GM21381 (cell line): ENCODE measurements around the gene AADACL4.

ENCODE experiments used
- ATAC-seq: cut with Tn5 transposase; IDR thresholded peaks from one replicate; pipeline ENCODE4 v1.9.1; 2021; ENCODE audit warnings: mild to moderate bottlenecking, moderate library complexity; ENCODE audit not compliant: unreplicated experiment

Gene AADACL4

DNA sequence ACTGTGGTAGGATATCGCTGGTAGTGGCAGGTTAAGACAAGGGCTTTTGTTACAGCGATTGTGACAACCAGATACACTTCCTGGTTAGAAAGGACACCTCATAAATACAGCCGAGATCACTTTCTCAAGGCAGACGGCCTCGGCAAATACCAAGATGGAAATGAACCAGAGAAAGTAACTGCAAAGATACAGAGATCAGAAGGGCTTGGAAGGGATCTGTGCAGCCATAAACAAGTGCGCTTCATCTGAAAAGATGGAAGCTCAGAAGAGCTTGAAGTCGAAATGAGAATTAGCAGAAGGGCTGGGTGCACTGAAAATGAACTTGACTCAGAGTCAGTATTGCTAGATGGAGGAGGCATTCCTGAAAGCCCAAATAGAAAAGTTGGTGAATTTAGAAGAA is 32.9 kb upstream of the AADACL4 start:
- ATAC-seq: no peak

DNA sequence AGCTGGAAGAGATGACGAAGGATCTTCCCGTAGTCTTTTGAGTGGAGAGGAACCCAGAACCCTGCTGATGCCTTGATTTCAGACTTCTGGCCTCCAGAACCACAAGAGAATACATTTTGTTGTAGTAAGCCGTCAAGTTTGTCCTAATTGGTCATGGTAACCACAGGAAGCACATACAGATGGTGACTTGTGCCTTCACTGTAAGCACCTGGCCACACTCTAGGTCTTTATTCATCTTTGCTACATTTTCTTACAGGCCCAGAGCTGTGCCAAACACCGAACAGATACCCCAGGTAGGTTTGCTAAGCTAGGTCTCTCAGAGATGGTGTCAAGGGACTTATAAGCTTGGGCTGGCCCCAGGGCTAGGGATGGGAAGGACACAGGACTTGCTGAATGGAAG is 30.7 kb upstream of the AADACL4 start:
- ATAC-seq: no peak

DNA sequence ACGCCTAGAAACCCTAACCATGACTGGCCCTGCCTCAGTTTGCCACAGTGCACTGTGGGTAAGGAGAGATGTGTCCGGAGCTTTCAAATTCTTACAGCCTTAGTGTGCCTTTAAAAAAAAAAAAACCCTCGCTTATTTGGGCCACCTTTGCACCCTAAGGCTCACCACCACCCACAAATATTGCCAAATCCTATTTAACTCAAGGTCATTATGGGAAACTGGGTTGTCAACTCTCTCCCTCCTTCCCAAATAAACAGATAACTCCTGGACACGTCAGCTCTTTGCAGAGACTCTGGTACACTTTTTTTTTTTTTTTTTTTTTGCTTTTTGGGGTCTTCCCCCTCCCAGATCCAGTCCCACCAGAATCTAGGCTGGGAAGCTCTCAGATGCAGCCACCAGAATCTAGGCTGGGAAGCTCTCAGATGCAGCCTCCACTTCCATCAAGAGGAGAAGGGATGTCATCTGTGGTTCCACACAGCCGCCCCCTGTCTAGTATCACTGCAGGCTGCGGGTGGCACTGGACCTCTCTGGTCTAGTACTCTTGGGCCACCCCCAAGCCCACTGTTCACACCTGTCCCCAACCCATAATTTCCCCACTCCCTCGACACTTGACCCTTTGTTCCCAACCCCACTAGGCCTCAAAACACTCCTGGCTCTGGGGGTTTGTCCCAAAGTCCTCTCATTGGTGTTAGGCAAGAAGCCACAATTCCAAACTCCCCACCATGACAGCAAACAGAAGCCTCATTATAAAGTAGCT is 29.3 kb upstream of the AADACL4 start:
- no peak for ATAC-seq

DNA sequence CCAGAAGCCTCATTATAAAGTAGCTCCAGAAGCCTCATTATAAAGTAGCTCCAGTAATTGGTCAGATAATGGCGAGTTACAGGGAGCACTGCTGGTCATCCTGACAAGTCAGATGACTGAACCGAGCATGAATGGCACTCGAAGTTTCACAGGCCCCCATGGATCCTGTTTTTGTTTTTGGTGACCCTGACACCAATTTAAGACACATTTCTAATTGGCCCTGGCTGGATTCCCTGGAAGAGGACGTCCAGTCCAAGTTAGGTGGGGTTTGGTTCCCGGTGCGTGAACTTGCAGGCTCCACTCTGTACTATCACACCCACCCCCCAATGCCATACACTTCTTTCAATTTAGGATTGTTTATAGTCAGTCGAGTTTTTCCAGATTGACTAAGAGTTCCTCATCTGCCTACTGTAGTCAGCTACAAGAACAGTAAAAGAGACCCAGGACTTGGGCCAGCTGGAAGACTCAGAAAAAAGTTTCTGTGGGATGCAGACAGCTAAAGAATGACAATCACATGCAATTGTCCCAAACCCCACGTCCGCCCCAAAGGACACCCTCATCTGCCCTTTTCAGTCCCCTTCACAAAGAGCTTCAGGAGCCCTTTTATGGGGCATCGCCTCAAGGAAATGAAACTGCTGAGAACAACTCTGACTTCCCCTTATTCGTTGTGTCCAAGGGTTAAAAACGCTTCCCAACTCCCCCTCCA is 28.6 kb upstream of the AADACL4 start:
- ATAC-seq: no peak

DNA sequence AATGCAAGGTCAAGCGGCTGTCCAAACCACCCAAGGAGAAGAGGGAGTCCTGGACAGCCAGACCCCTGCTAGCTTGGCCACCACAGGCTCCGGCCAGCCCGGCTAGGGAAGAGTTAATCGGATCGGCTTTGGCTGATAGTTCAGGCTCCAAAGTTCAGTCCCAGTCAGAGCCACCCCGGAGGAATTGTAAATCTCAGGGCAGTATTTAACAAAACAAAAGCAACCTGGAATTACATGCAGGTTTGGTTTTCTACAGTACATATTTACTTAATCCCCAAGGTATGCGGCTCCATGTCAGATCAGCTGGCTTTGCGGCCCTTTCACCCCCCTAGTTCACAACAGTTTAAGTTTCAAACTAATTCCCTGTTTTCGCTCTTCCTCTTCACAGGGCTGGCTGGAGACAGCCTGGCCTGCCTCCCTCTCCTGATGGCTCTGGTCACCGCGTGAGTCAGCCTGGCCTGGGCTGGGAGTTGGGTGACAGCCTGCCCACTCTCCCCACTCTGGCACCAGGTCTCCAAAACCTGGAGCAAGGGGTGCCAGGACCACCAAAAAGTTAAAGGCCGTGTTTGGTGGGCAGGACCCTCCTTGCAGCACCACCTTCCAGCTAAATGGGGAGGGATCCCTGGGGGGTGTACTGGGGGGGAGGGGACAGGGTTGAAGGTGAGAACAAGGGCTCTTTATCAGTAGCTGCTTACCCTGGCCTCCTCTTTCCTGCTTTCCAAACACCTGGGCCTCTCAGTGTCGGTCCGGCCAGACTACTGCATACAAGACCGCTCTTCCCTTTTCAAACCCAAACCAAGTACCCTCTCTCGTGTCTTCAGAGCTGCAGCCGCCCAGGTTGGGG is 27.8 kb upstream of the AADACL4 start:
- ATAC-seq: no peak

DNA sequence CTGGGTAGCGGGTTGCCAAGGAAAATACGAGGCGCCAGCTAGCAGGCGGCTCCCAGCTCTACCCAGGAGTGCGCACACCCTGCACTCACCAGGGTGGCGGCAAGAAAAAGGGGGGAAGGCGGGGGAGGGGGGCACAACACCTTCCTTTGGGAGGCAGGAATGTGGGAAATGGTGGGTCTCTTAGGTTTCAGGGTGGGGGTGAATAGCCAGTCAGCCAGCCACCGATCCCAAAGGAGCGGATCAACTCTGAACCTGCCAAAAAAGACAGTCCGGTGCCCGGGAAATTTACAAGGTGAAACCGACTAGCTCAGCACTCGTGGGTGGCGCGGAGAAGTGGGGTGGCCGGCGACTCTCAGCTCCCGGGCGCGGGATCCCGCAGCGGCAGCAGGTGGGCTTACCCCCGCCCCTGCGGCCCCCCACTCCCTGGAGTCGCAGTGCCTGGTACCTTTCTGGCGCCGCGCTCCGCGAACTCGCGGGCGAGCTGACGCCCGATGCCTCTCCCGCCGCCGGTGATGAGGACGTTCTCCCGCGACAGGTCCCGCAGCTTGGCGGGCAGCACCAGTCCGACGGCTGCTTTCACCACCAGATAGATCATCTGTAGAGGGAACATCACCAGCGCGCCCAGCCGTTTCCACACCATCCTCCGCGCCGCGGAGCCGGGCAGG is 27.0 kb upstream of the AADACL4 start:
- no peak for ATAC-seq

DNA sequence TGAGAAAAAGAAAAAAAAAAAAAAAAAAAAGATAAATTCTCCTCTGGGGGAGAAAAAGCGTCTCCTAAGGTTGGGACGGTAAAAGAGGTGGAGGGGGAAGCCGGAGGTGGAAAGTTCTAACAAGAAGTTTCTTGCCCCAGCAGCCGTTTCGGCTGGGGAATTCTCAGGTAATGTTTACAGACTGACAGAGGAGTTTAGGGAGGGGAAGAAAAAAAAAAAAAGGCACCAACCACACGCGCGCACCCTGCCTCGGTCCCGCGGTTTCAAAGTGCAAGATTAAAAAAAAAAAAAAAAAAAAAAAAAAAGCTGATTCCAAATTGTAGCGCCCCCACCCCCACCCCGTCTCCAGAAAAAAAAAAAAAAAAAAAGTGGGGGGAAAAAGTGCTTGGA is 26.4 kb upstream of the AADACL4 start:
- no peak for ATAC-seq

DNA sequence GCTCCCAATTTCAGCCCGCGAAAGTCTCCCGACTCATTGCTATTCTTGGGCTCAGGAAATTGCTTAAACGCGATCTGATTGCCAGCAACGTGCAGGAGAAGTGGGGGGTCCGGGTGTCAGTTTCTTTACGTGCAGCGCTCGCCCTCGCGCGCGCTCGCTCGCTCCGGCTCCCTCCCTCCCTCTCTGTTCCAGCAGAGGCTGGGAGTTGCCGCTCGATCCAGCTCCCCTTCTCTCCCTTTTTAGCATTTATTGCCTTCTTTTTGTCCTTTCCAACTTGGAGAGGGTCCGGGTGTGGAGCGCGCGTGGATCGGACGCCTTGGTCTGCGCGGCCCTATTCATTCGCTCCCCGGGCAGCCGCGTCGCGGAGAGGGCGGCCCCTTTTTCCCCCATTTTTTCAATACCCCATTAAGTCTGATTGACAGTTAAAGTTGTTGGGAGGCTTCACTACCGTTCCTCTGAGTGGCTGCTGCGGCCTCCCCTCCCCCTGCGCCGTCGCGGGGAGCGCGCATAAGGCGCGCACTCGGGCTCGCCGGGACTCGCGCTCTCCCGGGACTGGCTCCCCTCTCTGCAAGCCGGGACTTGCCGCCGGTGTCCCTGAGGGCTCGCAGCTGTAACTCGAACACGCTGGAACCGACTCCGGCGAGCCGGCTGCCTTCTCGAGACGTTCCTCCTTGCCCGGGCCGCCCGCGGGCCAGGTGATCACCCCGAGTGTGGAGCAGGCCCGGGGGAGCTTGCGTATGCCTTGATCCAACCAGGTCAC is 25.8 kb upstream of the AADACL4 start, which contains the start of gene DHRS3:
TSS of gene DHRS3 (minus strand) at position 310 of the 760 bp plus-strand sequence. CDS start 862 bp downstream, outside the sequence.
- ATAC-seq: peak; percentile 44

DNA sequence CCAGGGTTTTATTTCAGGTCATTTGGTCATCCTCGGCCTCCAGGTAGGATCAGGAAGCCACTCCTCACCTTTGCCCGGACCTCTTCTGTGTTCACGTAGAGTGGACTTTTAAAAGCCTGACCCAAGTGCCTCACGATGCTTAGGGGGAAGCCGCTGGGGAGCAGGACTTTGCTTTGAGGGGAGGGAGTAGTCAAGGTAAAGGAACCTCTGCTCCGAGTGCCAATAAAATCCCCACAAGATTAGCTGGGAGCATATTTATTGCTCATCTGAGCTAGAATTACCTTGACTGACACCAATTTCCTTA is 25.3 kb upstream of the AADACL4 start:
- peak; percentile 2 for ATAC-seq

DNA sequence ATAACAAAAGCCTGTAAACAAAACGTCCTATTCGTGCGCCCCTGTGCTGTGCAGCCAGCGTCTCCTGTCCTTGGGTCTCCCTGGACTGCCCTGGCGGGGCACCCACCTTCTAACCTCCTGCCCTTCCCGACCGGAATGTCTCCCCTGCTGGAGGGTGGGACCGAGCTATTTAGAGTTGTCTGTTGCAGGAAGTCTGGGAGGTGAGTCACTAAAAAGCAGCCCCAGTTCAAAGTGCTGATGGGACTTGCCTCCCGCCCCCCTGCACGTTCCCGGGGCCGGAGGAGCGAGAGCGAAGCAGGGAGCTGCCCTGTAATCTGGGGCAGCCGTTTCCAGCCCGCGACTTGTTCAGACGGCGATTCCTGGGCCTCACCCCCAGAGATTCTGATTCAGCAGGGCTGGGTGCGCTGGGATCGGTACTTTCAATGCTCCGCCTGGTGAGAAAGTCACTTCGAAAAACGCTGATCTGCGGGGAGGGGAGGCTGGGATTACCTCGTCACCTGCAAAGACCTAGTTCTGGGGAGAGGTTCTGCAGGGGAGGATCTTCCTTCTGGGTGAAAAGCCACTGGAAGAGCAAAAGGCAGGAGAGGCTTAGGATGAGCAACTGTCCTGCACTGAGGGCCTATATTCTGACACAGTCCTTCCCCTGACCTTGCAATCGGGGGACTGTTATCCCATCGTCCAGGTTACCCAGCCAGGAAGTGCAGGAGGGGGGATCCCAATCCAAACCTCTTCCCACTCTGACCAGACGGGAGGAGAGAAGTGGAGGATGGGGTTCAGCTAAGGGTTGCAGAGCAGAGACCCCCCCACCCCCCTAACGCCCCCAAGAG is 24.7 kb upstream of the AADACL4 start:
- no peak for ATAC-seq

DNA sequence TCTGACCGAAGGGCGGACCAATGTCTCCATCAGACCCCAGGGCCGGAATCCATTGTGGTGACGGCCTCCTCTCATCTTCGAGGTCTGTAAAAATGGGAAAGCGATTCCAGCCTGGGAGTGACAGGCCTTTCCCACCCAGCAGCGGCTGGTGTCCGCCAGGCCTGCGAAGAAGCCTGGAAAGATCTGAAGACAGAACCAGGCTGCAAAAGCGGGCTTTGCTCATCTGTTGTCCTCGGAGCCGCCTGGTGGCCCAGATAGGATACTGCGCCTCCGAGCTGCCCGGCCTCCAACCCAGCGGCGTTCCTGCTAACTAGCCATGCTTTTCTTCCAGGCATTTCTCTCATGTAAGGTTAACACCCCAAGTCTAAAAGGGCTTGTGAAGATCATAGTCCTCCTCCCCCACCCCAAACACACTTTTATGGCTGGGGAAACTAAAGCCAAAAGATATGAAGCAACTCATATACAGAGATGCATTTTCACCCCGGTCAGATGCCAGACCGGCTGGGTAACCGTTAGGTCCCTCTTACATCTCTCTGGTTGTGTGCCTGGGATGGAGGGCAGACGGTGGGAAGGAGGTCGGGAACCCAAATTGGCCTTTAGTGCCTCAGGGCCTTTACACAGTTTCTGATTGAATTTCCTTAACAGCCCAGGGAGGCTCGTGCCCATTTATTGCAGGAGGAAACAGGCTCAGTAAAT is 23.9 kb upstream of the AADACL4 start:
- no peak for ATAC-seq

DNA sequence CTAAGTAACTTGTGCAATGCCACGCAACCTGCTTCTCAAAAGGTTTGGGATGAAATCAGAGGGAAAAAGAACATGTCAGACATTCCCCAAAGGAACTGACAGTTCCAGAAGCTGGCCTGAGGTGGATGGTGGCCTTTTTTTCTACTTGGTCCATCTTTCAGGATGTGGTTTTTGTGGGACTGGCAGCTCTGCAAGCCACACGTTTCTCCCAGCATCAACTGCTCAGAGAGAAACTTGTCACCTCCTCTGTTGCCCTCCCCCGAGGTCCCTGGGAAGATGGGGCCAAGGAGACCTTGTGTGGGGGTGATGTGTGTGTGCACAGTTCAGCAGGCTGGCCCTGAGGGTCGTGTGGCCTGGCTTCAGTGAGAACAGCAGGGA is 23.4 kb upstream of the AADACL4 start:
- no peak for ATAC-seq

DNA sequence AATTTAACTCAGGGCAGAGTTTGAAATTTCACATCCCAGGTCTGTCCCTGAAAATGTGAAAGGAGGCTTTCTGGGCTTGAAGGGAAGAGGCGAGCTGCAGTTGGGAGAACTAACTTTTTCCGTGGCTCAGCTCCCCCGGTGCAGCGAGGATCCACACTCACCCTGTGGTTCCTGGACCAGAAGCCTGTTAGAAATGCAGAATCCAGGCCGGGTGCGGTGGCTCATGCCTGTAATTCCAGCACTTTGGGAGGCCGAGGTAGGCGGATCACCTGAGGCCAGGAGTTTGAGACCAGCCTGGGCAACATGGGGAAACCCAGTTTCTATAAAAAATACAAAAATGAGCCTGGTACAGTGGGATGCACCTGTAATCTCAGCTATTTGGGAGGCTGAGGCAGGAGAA is 23.0 kb upstream of the AADACL4 start:
- no peak for ATAC-seq

DNA sequence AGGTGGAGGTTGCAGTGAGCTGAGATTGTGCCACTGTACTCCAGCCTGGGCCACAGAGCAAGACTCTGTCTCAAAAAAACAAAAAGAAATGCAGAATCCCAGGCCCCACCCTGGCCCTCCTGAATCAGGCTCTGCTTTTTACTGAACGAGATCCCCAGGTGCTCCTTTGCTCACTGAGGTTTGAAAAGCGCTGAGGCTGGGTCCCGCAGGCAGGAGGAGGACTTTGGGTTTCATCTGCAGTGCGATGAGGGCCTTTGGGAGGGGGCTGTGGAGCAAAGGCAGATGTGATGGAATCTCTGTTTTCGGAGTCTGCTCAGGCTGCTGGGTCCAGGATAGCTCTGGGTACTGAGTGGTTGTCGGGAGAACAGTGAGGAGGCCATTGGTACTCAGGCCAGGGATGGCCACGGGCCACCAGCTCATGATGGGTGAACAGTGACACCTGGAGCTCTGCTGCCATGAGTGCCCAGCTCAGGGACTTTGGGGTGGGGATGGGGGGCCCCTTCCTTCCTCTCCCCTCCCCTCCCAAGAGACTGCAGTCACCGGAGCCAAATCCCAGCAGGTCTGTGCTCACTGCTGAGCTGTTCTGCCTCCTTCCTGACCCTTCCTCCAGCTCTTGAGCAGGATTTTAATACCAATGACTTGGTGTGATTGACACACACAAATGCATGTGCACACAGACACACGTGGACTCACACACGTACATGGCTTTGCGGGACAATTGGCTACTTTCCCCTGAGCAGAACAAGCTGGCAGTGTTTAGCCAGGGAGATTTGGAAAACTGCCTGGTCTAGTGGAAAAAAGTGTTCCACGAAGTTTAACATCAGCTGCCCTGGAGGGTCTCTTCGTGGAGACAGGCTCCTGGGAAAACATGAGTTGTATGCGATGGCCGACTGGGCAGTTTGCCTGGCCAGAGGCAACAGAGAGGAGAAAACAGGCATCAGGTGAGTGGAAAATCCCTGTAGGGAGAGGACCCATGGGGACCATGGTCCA is 22.2 kb upstream of the AADACL4 start:
- no peak for ATAC-seq

DNA sequence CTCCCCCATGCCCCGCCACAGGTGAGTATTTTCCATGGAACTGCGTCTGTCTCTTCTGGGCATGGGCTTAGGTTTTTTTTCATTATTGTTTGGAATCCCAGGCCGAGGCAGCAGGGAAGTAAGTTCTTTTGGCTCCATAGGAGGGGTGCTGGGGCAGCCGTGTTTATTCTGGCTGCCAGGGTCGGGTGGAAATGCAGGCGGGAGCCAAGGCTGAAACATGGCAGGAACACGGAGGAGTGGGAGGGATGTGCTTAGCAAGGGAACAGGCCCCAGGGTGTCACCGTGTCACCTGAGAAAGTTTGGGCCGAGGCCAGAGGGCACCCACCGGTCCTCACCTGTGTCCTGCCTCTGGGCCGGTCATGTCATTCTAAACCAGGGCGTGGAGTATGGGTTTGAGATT is 21.4 kb upstream of the AADACL4 start:
- ATAC-seq: no peak

DNA sequence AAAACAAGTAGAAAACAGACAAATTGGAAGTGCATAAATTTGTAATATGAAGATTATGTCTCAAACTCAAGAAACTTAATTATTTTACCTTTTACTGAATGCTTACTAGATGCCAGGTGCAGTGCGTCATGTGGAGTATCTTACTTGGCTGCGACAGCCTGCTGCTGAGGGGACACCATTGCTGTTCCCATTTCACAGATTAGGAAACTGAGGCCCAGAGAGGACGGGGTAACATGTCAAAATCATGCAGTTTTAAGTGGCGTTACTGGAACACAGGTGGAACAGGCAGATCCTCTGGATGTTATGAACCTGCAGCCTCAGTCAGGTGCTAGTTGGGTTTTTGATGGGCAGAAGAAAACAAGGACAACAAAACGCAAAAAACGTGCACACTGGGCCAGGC is 18.6 kb upstream of the AADACL4 start:
- no peak for ATAC-seq

DNA sequence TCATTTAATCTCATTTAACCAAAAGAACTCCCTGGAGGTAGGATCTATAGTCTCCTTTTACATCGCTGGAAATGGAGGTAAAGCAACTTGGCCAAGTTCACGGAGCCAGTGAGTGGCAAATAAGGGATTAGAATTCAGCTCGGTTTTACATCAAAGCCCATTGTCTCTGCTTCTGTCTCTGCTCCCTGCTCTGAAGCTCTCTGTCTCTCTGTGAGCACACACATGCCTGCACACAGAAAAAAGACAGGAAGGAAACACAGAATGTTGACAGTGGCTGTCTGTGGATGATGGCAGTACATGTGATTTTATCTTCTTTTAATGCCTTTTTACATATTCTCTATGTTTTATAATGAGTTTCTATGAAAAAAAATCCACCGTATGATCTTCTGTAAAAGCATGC is 17.0 kb upstream of the AADACL4 start:
- ATAC-seq: no peak

DNA sequence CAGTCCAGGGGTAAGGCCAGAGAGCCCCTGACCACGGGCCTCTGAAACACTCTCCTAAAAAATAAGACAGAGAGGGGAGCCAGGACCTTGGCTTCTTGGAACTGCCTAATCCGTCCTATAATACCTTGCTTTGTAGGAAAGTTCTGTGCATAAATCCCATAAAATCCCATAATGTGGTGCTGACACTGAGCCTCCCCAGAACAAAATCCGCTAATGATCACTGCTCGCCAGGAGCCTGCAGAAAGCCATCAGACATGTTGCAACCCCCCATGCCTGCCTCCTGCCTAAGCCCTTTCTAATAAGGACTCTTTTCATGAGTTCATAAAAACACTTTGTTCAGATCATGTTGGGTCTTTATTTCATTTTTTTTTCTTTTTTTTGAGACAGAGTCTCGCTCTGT is 16.6 kb upstream of the AADACL4 start:
- no peak for ATAC-seq
